Spinal cord (tissue), 10 donors: ENCODE measurements around the gene NF1. TPM values are rescaled to one million over a fixed set of nuclear protein-coding genes. Genes with fewer than 3 reads are reported as not detected.
"Not testable (repeated sequence)": the region's sequence is repeated elsewhere in the genome, so short reads cannot be mapped to it uniquely, and the experiment has no call there.

ENCODE experiments used
- DNase-seq, 6 donors: peaks; one replicate each; pipeline versions ENCODE4 v3.0.0 to v3.0.0-alpha.2; 2013 to 2015; ENCODE audit warnings: low spot score in 6 of 6, low read depth in 4 of 6
- H3K27ac ChIP-seq: one replicate; pipeline ENCODE4 v1.5.1; 2013; ENCODE audit warnings: low read depth, low read length, control low read depth
- H3K27me3 ChIP-seq: one replicate; pipeline ENCODE4 v1.6.1; 2013; ENCODE audit warnings: low read length; ENCODE audit not compliant: control insufficient read depth, insufficient read depth
- H3K36me3 ChIP-seq: one replicate; pipeline ENCODE4 v1.6.1; 2013; ENCODE audit warnings: low read length; ENCODE audit not compliant: control insufficient read depth, insufficient read depth
- H3K4me1 ChIP-seq: one replicate; pipeline ENCODE4 v1.6.1; 2013; ENCODE audit warnings: low read length; ENCODE audit not compliant: control insufficient read depth, insufficient read depth
- H3K4me3 ChIP-seq: one replicate; pipeline ENCODE4 v1.5.1; 2013; ENCODE audit warnings: low read depth, low read length, control low read depth
- H3K9me3 ChIP-seq: one replicate; pipeline ENCODE4 v1.6.1; 2013; ENCODE audit warnings: low read length; ENCODE audit not compliant: control insufficient read depth, insufficient read depth
- WGBS: methylation state at CpG from one replicate; pipeline ENCODE4 v1.1.5; 2013; ENCODE audit warnings: missing lambda C conversion rate; ENCODE audit not compliant: insufficient coverage; 5-methylcytosine and 5-hydroxymethylcytosine counted together
- polyA plus RNA-seq, 2 donors: library from polyadenylated mRNA; unstranded; fragments of 120-200 nt; gene quantifications; one replicate each; pipeline ENCODE4 v1.2.1, GENCODE V29; 2013; ENCODE audit not compliant: insufficient read length in 2 of 2
- total RNA-seq, 2 donors: library from RNA; depleted of rRNA in 1 of 2; stranded (reverse); fragments of 120-200 nt in 1 of 2; fragments of >200 nt in 1 of 2; gene quantifications; one replicate each; pipeline versions ENCODE4 v1.2.3 to v1.2.4, GENCODE V29; 2013 to 2014
- donor health status: healthy.

NF1 gene
- total and polyA plus RNA-seq, 4 donors, result 41.1 to 140 (median 54.9) TPM

GRCh38 chr17:31074772-31075555 is 19.8 kb upstream of the NF1 start:
- no peaks in the 10 kb centered on the region for H3K9me3 ChIP-seq
- peak in 1 of 6 donors; percentile 55 for DNase-seq
- H3K4me3 ChIP-seq, result no peak overlapping the region
- H3K4me1 ChIP-seq, result no peaks in the 10 kb centered on the region
- WGBS, result 38% methylated on average over 1 of the region's 4 CpGs
- no peaks in the 10 kb centered on the region for H3K27me3 ChIP-seq
- no peak overlapping the region for H3K27ac ChIP-seq
- H3K36me3 ChIP-seq, result no peaks in the 10 kb centered on the region

- no peaks in the 10 kb centered on the region for H3K27me3 ChIP-seq
- WGBS, result 100% methylated on average over 2 of the region's 4 CpGs
- no peaks in the 10 kb centered on the region for H3K36me3 ChIP-seq
- no peak overlapping the region for H3K27ac ChIP-seq
- DNase-seq, result no peak
- H3K4me3 ChIP-seq, result no peak overlapping the region
- H3K9me3 ChIP-seq, result no peaks in the 10 kb centered on the region
- H3K4me1 ChIP-seq, result no peaks in the 10 kb centered on the region
Measured at GRCh38 chr17:31078290-31078689, 16.5 kb upstream of the NF1 start.

- H3K4me3 ChIP-seq, result no peak overlapping the region
- no peak for DNase-seq
- no peak overlapping the region for H3K27ac ChIP-seq
- H3K9me3 ChIP-seq, result no peaks in the 10 kb centered on the region
- H3K4me1 ChIP-seq, result no peaks in the 10 kb centered on the region
- H3K36me3 ChIP-seq, result no peaks in the 10 kb centered on the region
- WGBS, result no CpG with 5 or more reads among the region's 1 CpG
- no peaks in the 10 kb centered on the region for H3K27me3 ChIP-seq
Measured at GRCh38 chr17:31079731-31080130, 15.0 kb upstream of the NF1 start.

- H3K4me1 ChIP-seq, result no peaks in the 10 kb centered on the region
- no CpG with 5 or more reads among the region's 2 CpGs for WGBS
- no peak overlapping the region for H3K4me3 ChIP-seq
- no peaks in the 10 kb centered on the region for H3K9me3 ChIP-seq
- no peaks in the 10 kb centered on the region for H3K36me3 ChIP-seq
- H3K27ac ChIP-seq, result no peak overlapping the region
- no peaks in the 10 kb centered on the region for H3K27me3 ChIP-seq
- DNase-seq, result no peak
Measured at GRCh38 chr17:31085563-31085962, 9.2 kb upstream of the NF1 start.

- Histone ChIP-seq H3K27ac (no peak overlapping the region), H3K9me3 (no peaks in the 10 kb centered on the region), H3K36me3 (no peaks in the 10 kb centered on the region), H3K4me3 (no peak overlapping the region), H3K27me3 (no peaks in the 10 kb centered on the region), H3K4me1 (peaks cover 3% of the 10 kb centered on the region)
- 89% methylated on average over 3 of the region's 3 CpGs for WGBS
- no peak for DNase-seq
Measured at GRCh38 chr17:31089471-31089870, 5.3 kb upstream of the NF1 start.

GRCh38 chr17:31090650-31091049 is 4.1 kb upstream of the NF1 start:
- H3K27ac ChIP-seq, H3K4me1 ChIP-seq, H3K4me3 ChIP-seq, H3K27me3 ChIP-seq, H3K36me3 ChIP-seq, H3K9me3 ChIP-seq, DNase-seq: not testable (repeated sequence)
- 83% methylated on average over 1 of the region's 3 CpGs for WGBS

GRCh38 chr17:31092475-31093064 is 2.2 kb upstream of the NF1 start:
- H3K4me1 ChIP-seq, result peaks cover 3% of the 10 kb centered on the region
- no peaks in the 10 kb centered on the region for H3K9me3 ChIP-seq
- no peaks in the 10 kb centered on the region for H3K36me3 ChIP-seq
- no peak overlapping the region for H3K4me3 ChIP-seq
- no peak overlapping the region for H3K27ac ChIP-seq
- no peak for DNase-seq
- WGBS, result 100% methylated on average over 1 of the region's 1 CpG
- H3K27me3 ChIP-seq, result no peaks in the 10 kb centered on the region

- Histone ChIP-seq H3K27me3 (no peaks in the 10 kb centered on the region), H3K36me3 (peaks cover 3% of the 10 kb centered on the region), H3K27ac (peak overlapping the region; percentile 92), H3K4me1 (peaks cover 3% of the 10 kb centered on the region), H3K4me3 (peak overlapping the region; percentile 75), H3K9me3 (no peaks in the 10 kb centered on the region)
- DNase-seq, result peak in 2 of 6 donors; percentile 13 to 37
- 26% methylated on average over 11 of the region's 17 CpGs for WGBS
Measured at GRCh38 chr17:31093866-31094599, 744 bp upstream of the NF1 start.

- no peaks in the 10 kb centered on the region for H3K9me3 ChIP-seq
Measured at GRCh38 chr17:31095236-31096105, 694 bp downstream of the NF1 start.

More at GRCh38 chr17:31095236-31096105, 694 bp downstream of the NF1 start:
- 0% methylated on average over 33 of the region's 45 CpGs for WGBS
- Histone ChIP-seq H3K27ac (peak overlapping the region; percentile 92), H3K27me3 (no peaks in the 10 kb centered on the region), H3K36me3 (peaks cover 3% of the 10 kb centered on the region), H3K4me1 (peaks cover 3% of the 10 kb centered on the region), H3K4me3 (peak overlapping the region; percentile 75)
- DNase-seq, result peak; percentile 27 to 81 (median 48)
